ENCODE results near the gene SERINC4.

DNA sequence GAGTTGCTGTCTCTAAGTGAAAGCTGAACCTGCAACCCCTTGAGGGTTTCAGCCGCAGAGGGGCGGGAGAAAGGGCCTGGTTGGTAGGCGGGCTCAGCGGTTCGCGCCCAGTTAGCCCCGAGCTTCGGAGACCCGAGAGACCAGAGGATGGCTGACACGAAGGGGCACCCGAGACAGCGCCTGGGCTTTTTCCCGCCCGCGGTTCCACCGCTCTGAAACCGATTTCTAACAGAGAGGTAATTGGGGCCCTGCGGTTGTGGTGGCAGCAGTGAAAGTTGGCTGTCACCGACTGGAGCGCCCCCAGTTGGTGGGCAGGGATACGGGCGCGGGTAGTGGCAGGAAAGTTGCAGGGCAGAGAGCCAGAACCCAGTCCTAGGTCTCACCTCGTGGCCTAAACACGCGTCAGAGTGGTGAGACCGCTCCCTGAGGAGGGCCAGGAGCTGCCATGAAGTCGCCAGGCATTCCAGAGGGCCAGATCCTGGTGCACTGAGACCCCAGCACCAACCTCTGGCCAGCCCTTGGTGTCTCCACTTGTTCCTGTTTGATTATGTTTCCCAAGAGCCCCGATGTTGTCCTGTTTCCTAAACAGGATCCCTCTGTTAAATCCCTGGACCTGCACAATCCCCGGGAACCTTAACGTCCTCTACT lies 22.6 kb downstream of the SERINC4 start:
- no peak for TF ChIP-seq SPI1 (IDR thresholded peaks at IDR 0.05; ENCODE audit: low read depth, low read length)
- no peak for TF ChIP-seq TAF1 (IDR thresholded peaks at IDR 0.05; ENCODE audit: low read depth, low read length)
- no peak for TF ChIP-seq POLR2A (IDR thresholded peaks at IDR 0.05; ENCODE audit: low read depth, low read length)
- TF ChIP-seq POLR2AphosphoS5 (IDR thresholded peaks at IDR 0.05; ENCODE audit: low read depth, low read length): no peak
